Ectodermal cell (in vitro differentiated cells): Measurements from ENCODE around the gene ABTB2.

Experiments
- H3K27ac ChIP-seq: 2 replicates; pipeline ENCODE4 v1.7.0; 2013; ENCODE audit warnings: mild to moderate bottlenecking, low read depth, low read length; ENCODE audit not compliant: insufficient read depth, poor library complexity, severe bottlenecking
- H3K27me3 ChIP-seq: 2 replicates; pipeline ENCODE4 v1.7.0; 2013; ENCODE audit warnings: mild to moderate bottlenecking, low read length; ENCODE audit not compliant: insufficient read depth, control insufficient read depth, poor library complexity, severe bottlenecking
- H3K36me3 ChIP-seq: one replicate; pipeline ENCODE4 v1.7.0; 2013; ENCODE audit warnings: low read length; ENCODE audit not compliant: control insufficient read depth, insufficient read depth
- H3K4me1 ChIP-seq: one replicate; pipeline ENCODE4 v1.7.0; 2013; ENCODE audit warnings: low read length; ENCODE audit not compliant: control insufficient read depth, insufficient read depth
- H3K4me3 ChIP-seq: 2 replicates; pipeline ENCODE4 v1.7.0; 2013; ENCODE audit warnings: low read depth, low read length, control low read depth; ENCODE audit not compliant: insufficient read depth
- H3K9me3 ChIP-seq: 2 replicates; pipeline ENCODE4 v1.7.0; 2013; ENCODE audit warnings: mild to moderate bottlenecking, low read length, moderate library complexity; ENCODE audit not compliant: control insufficient read depth
- WGBS, 2 experiments: methylation state at CpG; one replicate each; pipeline ENCODE4 v1.1.7; 2013; ENCODE audit warnings: missing lambda C conversion rate in 2 of 2; 5-methylcytosine and 5-hydroxymethylcytosine counted together

The ABTB2 gene

DNA sequence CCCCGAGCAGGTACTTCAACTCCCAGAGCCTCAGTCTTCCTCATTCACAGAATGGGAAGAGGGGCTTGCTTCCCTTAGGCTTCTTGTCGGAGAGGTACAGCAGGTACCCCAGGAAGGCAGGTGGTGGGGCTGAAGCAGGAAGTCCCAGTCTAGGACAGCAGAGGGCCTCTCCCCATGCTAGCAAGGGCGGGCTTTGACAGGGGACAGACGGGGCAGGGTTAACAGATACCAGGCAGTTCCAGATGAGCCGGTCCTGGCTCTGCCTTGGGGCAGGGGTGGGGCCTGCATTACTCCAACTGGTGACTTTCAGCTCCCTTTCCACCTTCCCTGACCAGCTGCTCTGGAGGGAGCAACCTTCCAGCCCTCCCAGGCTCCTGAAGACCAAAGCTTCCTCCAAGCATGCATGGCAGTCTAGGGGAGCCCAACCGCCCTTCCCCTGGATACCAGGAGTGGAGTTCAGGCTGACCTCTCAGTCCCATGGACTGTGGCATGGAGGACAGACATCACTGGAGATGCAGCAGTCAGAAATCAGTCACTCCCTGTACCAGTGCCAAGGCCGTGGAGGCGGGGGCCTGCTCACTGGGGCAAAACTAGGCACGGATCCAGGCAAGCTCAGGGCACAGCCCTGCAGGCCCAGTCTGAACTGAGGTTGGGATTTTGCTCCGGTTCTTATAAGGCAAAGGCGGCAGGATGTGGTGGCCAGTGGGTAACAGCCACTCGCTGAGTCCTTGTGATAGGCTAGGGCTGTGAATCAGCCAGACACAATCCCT, 191.8 kb downstream of the ABTB2 start:
- Histone ChIP-seq H3K36me3 (no peaks in the 10 kb centered on the region), H3K9me3 (no peaks in the 10 kb centered on the region), H3K4me3 (no peak overlapping the region), H3K27ac (no peak overlapping the region), H3K4me1 (no peaks in the 10 kb centered on the region), H3K27me3 (no peaks in the 10 kb centered on the region)
- 89 to 90% methylated on average over 12 of the region's 12 CpGs for WGBS, 2 experiments

DNA sequence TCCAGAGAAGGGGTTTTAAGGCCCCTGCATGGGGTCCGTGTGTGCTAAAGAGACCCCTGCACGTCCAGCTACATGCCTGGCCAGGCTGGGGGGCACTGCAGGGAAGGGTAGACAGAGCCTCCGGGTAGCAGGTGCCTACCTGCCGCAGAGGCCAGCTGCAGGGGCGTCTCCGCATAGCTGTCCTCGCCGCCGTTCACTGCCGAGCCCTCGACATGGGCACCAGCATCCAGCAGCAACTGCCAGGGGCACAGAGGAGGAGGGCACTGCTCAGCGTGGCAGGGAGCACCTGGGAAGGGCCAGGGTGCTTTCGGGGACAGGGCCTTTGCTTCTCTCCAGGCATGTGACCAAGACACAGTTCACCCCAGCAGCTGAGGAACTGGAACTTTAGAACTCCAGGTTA, 192.7 kb downstream of the ABTB2 start:
- no peak overlapping the region for H3K4me3 ChIP-seq
- no peaks in the 10 kb centered on the region for H3K27me3 ChIP-seq
- H3K9me3 ChIP-seq = no peaks in the 10 kb centered on the region
- no peak overlapping the region for H3K27ac ChIP-seq
- WGBS, 2 experiments = 93% methylated on average over 13 of the region's 13 CpGs
- H3K36me3 ChIP-seq = no peaks in the 10 kb centered on the region
- H3K4me1 ChIP-seq = no peaks in the 10 kb centered on the region

DNA sequence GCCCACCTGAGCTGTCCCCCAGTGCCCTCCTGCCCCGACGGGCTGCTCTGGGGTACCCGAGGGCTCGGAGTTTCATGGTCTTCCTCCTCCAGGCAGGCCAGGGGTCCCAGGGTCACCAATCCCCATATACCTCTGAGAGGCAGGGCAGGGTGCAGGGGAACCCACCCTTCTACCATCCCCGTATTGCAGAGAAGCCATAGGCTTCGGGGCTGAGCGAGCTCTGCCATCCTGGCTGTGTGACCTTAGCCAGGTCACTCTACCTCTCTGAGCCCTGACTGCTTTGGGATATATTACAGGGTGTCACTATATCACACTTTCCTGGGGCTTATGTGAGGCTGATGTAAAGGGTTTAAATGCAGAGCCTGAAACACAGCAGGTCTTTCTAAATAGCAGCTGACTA, 195.0 kb downstream of the ABTB2 start:
- Histone ChIP-seq H3K36me3 (no peaks in the 10 kb centered on the region), H3K9me3 (no peaks in the 10 kb centered on the region), H3K4me3 (no peak overlapping the region), H3K27me3 (no peaks in the 10 kb centered on the region), H3K4me1 (no peaks in the 10 kb centered on the region), H3K27ac (no peak overlapping the region)
- WGBS, 2 experiments = 94% methylated on average over 7 of the region's 7 CpGs

DNA sequence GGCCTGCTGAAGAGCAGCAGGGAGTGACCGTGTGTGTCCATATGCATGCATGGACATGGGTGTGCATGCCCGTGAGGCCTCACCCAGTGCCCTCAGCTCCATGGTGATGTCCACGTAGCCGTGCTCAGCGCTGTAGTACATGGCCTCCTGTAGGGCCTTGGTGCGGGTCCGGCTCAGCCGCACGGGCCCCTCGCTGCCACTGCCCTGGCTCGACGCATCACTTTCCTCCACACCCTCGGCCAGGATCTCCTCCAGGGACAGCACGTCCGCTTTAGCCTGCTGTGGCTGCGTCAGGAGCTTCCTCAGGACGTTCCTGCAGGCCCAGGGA, 195.4 kb downstream of the ABTB2 start:
- Histone ChIP-seq H3K27me3 (no peaks in the 10 kb centered on the region), H3K36me3 (no peaks in the 10 kb centered on the region), H3K4me1 (no peaks in the 10 kb centered on the region), H3K27ac (no peak overlapping the region), H3K4me3 (no peak overlapping the region), H3K9me3 (no peaks in the 10 kb centered on the region)
- 94 to 96% methylated on average over 17 of the region's 17 CpGs for whole genome bisulfite sequencing, 2 experiments

DNA sequence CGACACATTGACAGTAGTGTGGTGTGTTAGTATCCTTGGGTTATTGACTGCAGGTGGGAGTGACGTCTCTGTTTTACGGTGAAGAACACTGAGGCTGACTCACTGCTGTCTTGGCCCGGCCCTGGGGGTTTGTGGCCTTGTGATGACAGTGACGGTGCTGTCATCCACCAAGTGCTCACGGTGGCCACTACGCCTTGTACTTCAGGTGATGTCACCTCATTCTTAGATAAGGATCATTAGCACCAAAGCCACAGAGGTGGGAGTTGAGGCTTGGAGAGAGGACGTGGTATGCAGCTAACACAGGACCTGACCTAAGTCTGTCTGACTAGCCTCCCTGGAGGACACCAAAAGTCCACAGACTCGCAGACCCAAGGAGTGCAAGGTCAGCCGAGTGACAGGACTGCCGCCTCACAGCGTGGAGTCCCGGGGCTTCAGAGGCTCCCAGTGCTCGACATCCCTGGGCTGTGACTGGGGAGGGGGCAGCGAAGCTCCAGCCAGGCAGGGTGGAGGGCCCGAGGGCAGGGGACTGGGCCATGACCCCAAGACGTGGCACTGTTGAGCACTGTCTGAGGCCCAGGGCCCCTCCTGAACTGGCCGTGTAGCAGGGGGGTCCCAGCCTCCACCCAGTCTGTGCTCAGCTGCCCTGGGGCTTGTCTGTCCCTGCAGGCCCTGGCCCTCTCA, 195.9 kb downstream of the ABTB2 start:
- Histone ChIP-seq H3K9me3 (no peaks in the 10 kb centered on the region), H3K4me1 (no peaks in the 10 kb centered on the region), H3K27me3 (no peaks in the 10 kb centered on the region), H3K4me3 (no peak overlapping the region), H3K36me3 (no peaks in the 10 kb centered on the region), H3K27ac (no peak overlapping the region)
- WGBS, 2 experiments = 92 to 93% methylated on average over 18 of the region's 18 CpGs

DNA sequence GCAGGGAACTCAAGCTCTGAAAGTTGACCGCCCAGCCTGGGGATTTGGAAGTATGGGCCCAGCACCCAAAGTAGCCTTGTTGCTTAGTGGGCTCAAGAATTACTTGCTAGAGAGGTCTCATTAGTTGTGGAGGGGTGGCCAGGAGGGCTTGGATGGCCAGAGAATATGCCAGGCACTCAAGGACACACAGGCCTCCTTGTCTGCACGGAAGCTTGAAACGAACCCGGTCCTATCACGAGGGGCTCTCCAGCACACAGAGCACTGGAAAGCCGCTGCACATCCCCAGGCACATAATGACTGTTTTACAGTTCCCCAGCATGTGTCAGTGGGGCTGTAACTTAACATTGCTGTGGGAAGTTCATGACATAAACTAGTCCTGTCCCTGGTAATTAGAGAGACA, 196.4 kb downstream of the ABTB2 start:
- Histone ChIP-seq H3K4me3 (no peak overlapping the region), H3K27me3 (no peaks in the 10 kb centered on the region), H3K4me1 (no peaks in the 10 kb centered on the region), H3K27ac (no peak overlapping the region), H3K36me3 (no peaks in the 10 kb centered on the region), H3K9me3 (no peaks in the 10 kb centered on the region)
- WGBS, 2 experiments = 89 to 96% methylated on average over 6 of the region's 6 CpGs

DNA sequence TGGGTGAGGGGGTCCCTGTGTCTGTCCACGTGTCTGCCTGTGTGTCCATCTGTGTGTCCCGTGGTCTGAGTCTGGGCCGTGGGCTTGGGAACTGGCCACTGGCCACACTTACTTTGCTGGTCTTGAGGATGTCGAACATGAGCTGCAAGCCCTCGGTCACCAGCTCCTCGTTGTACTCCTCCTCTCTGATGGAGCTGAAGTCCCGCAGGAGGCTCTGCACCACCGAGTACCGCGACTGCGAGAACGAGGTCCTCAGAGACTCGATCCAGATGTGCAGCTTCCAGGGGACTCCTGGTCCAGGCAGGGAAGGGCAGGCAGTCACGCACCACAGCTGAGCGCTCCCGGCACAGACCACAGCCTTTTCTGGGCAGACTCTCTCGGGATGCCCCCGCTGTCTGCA, 197.0 kb downstream of the ABTB2 start:
- Histone ChIP-seq H3K4me3 (no peak overlapping the region), H3K4me1 (no peaks in the 10 kb centered on the region), H3K27ac (no peak overlapping the region), H3K36me3 (no peaks in the 10 kb centered on the region), H3K9me3 (no peaks in the 10 kb centered on the region), H3K27me3 (no peaks in the 10 kb centered on the region)
- WGBS, 2 experiments = 94% methylated on average over 18 of the region's 18 CpGs

DNA sequence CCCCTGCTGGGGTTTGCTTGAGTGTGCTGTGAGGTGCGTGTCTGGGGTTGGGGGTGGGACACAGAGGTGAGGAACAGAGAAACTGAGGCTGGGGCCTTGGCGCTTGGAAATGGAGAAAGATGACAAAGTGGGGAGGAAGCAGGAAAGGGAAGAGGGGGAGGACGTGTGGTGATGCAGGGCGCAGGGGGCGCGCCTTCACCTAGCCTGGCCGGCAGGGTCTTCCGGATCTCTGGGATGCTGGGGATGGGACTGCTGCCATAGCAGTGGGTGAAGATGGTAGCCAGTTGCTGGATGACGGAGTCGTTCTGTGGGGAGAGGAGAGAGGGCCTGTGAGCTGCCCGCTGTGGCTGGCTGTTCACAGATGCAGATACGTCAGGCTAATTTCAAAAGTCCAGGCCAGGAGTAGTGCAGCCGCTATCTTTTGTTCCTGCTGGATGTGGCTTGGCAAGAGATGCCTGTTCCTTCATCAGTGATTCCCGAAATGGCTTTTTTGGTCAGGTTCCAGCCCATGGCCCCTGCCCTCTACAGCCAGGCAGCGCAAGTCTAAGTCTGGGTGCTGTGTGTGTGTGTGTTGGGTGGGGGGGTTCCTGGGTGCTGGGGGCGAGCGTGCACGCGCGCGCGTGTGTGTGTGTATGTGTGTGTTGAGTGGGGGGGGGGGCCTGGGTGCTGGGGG, 197.6 kb downstream of the ABTB2 start:
- Histone ChIP-seq H3K4me3 (no peak overlapping the region), H3K27me3 (no peaks in the 10 kb centered on the region), H3K4me1 (no peaks in the 10 kb centered on the region), H3K27ac (no peak overlapping the region), H3K36me3 (no peaks in the 10 kb centered on the region), H3K9me3 (no peaks in the 10 kb centered on the region)
- WGBS, 2 experiments = 91 to 94% methylated on average over 16 to 22 of the region's 22 CpGs

DNA sequence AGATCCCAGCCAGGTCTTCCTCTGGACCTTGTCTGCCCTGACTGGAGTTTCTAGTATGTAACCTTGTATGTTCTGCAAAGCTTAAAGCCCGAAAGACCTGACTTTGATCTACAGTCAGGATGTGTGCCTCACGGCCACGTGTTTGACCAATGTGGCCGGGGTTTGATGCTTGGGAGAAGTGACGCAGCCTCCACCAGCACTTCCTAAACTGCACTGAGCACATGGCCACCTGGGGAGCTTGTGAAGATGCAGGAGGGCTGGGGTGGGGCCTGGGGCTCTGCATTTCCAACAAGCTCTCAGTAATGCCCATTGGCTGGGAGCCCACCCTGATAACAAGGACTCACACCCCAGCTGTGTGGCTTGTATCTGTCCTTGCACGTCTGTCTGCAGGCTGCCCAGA, 199.1 kb downstream of the ABTB2 start:
- no peaks in the 10 kb centered on the region for H3K4me1 ChIP-seq
- H3K4me3 ChIP-seq = no peak overlapping the region
- no peaks in the 10 kb centered on the region for H3K9me3 ChIP-seq
- H3K27me3 ChIP-seq = no peaks in the 10 kb centered on the region
- H3K27ac ChIP-seq = no peak overlapping the region
- 91 to 93% methylated on average over 6 of the region's 6 CpGs for WGBS, 2 experiments
- H3K36me3 ChIP-seq = no peaks in the 10 kb centered on the region

DNA sequence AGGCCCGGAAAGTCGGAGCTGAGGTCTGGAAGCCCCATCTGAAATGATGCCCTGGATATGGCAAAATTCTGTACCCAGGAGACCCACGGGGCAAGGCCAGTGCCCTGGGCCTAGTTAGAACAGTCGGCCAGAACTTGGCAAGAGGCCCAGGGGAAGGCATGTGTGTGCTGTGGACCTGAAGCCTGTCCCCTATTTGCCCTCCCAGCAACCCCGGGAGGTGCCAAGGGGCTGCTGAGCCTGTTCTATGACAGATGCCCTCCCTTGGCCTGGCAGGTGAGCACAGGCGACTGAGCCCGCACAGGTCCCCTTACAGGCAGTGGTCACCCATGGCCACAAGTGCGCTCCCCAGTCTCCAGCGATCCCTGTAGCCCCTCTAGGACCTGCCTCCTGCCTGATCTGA, 200.6 kb downstream of the ABTB2 start:
- no peaks in the 10 kb centered on the region for H3K4me1 ChIP-seq
- no peak overlapping the region for H3K27ac ChIP-seq
- WGBS, 2 experiments = 94 to 95% methylated on average over 9 of the region's 9 CpGs
- H3K9me3 ChIP-seq = no peaks in the 10 kb centered on the region
- no peak overlapping the region for H3K4me3 ChIP-seq
- no peaks in the 10 kb centered on the region for H3K27me3 ChIP-seq
- no peaks in the 10 kb centered on the region for H3K36me3 ChIP-seq
